Colonic mucosa (tissue), 4 donors: ENCODE results near the gene DEFB124. TPM values are rescaled to one million over a fixed set of nuclear protein-coding genes. Genes with fewer than 3 reads are reported as not detected.

Experiments
- DNase-seq: peaks from one replicate; pipeline ENCODE4 v3.0.0-alpha.2; 2020
- H3K27ac ChIP-seq: fragments of 200-600 bp; one replicate; pipeline ENCODE4 v1.8.0; 2021
- H3K27me3 ChIP-seq: fragments of 200-600 bp; one replicate; pipeline ENCODE4 v1.8.0; 2021
- H3K36me3 ChIP-seq: fragments of 200-600 bp; one replicate; pipeline ENCODE4 v1.8.0; 2021
- H3K4me1 ChIP-seq: fragments of 200-600 bp; one replicate; pipeline ENCODE4 v1.8.0; 2021; ENCODE audit warnings: mild to moderate bottlenecking
- H3K4me3 ChIP-seq: fragments of 200-600 bp; one replicate; pipeline ENCODE4 v1.8.0; 2021
- H3K9ac ChIP-seq, 2 donors: one replicate each; pipeline ENCODE4 v1.7.0; 2013; ENCODE audit warnings: control low read depth in 2 of 2, low read depth in 2 of 2, low read length in 2 of 2
- H3K9me3 ChIP-seq: fragments of 200-600 bp; one replicate; pipeline ENCODE4 v1.8.0; 2021
- intact Hi-C: fragments of 100-400 bp; cut with DNase I; formaldehyde crosslinking; loops from one replicate; pipeline ENCODE4 v1.14.1; 2022
- total RNA-seq, 2 donors: library from RNA; stranded (reverse); fragmentation: NEBNext Ultra II Directional in 1 of 2; extraction: Animal tissue kit (Norgen Biotek cat#: 25700) in 1 of 2; gene quantifications; one replicate each; pipeline ENCODE4 v1.2.1, GENCODE V29; 2021
- TF ChIP-seq, protein P1 (sequence below): fragments of 200-600 bp; IDR thresholded peaks from one replicate; pipeline ENCODE4 v1.8.0; 2022; ENCODE audit warnings: antibody characterized with exemption, mild to moderate bottlenecking
- donor health status: healthy.
- donor health status: DM: no; HTN: no; CAD: no.
- donor health status: DM: no; HTN: no; CAD: no.

Gene DEFB124
- total RNA-seq, 2 donors from 2014 or later: not detected

DNA sequence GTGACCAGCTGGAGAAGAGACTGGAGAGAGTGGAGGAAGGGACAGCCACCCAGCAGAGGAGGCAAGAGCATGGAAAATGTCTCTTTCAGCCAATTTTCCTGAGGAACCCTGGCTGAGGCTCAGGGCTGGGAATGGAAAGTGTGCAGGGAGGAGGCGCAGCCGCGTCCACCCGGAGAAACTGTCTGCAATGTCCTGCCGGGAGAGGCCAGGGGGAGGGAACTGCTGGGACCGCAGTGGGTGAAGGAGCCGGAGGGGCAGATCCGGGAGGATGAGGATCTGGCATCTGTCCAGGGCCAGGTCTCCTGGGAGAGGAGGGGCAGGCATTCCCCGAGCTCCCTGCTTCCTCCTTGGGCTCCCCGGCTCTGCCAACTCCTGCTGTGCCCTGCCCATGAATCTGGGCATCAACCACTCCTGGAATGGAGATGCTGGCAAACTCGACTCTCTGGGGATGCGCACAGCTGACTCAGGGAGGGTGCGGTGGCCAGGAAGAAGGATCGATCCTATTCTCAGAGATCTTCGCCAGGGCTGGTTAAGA lies 21.9 kb upstream of the DEFB124 start:
- no peaks in the 10 kb centered on the region for H3K4me1 ChIP-seq
- TF ChIP-seq, protein P1, sequence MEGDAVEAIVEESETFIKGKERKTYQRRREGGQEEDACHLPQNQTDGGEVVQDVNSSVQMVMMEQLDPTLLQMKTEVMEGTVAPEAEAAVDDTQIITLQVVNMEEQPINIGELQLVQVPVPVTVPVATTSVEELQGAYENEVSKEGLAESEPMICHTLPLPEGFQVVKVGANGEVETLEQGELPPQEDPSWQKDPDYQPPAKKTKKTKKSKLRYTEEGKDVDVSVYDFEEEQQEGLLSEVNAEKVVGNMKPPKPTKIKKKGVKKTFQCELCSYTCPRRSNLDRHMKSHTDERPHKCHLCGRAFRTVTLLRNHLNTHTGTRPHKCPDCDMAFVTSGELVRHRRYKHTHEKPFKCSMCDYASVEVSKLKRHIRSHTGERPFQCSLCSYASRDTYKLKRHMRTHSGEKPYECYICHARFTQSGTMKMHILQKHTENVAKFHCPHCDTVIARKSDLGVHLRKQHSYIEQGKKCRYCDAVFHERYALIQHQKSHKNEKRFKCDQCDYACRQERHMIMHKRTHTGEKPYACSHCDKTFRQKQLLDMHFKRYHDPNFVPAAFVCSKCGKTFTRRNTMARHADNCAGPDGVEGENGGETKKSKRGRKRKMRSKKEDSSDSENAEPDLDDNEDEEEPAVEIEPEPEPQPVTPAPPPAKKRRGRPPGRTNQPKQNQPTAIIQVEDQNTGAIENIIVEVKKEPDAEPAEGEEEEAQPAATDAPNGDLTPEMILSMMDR: no peak
- no peak for DNase-seq
- intact Hi-C loops: no loop called here
- no peaks in the 10 kb centered on the region for H3K36me3 ChIP-seq
- H3K9me3 ChIP-seq: no peaks in the 10 kb centered on the region
- no peaks in the 10 kb centered on the region for H3K27me3 ChIP-seq
- H3K9ac ChIP-seq: no peak overlapping the region
- H3K27ac ChIP-seq: no peak overlapping the region
- no peak overlapping the region for H3K4me3 ChIP-seq

DNA sequence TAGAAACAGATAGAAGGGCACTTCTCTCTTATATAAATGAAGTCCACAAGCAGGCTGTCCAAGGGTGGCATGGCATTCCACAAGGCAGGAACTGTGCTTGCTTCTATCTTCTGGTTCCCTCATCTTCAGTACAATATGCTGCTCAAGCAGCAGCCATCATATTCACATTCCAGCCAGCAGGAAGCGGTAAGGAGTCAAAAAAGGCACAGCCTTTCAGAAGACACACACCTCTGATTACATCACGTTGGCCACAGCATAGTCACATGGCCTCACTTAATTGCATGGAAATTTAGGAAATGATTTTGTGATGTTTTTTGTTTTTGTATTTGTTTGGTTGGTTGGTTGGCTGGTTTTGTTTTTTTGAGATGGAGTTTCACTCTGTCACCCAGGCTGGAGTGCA lies 19.2 kb upstream of the DEFB124 start:
- TF ChIP-seq, protein P1: no peak

DNA sequence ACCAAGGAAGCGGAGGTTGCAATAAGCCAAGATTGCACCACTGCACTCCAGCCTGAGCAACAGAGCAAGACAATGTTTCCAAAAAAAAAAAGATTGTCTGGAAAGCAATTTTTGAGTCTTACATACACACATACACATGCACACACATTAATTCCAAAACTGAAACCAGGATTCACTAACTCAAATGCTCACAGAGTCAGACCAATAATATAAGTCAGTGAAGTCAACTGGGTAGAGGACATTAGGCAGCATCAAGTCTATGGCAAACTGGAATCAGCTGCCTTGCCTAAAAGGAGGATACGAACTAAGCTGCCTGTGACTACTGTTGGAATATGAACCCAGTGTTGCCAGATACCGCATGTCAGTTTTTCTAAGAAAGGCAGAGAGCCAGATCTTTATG lies 15.8 kb upstream of the DEFB124 start:
- no peaks in the 10 kb centered on the region for H3K9me3 ChIP-seq
- no peak overlapping the region for H3K4me3 ChIP-seq
- H3K9ac ChIP-seq: no peak overlapping the region
- no peaks in the 10 kb centered on the region for H3K4me1 ChIP-seq
- H3K27me3 ChIP-seq: no peaks in the 10 kb centered on the region
- no peaks in the 10 kb centered on the region for H3K36me3 ChIP-seq
- H3K27ac ChIP-seq: no peak overlapping the region
- TF ChIP-seq, protein P1: no peak
- DNase-seq: no peak
- intact Hi-C loops: no loop called here

More for the DNA sequence above, 19.2 kb upstream of the DEFB124 start:
- no peak for DNase-seq
- no peak overlapping the region for H3K4me3 ChIP-seq
- H3K27me3 ChIP-seq: no peaks in the 10 kb centered on the region
- no peak overlapping the region for H3K9ac ChIP-seq
- H3K4me1 ChIP-seq: no peaks in the 10 kb centered on the region
- no peaks in the 10 kb centered on the region for H3K9me3 ChIP-seq
- H3K36me3 ChIP-seq: no peaks in the 10 kb centered on the region
- intact Hi-C loops: no loop called here
- no peak overlapping the region for H3K27ac ChIP-seq

DNA sequence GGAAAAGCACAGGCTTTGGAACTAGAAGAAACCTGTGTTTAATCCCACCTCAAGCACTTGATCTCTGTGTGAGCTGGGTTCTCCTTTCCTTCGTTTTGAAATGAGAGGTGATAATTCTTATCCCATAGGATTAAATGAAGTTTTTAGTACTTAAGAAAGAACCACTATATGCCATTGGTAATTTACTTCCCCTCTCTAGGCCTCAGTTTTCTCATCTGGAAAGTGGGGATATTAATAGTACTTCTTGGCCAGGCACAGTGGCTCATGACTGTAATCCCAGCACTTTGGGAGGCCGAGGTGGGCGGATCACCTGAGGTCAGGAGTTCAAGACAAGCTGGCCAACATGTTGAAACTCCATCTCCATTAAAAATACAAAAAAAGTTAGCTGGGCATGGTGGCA lies 14.2 kb upstream of the DEFB124 start:
- Histone ChIP-seq H3K9ac (no peak overlapping the region), H3K27me3 (no peaks in the 10 kb centered on the region), H3K4me3 (no peak overlapping the region), H3K4me1 (no peaks in the 10 kb centered on the region), H3K36me3 (no peaks in the 10 kb centered on the region), H3K9me3 (no peaks in the 10 kb centered on the region), H3K27ac (no peak overlapping the region)
- DNase-seq: no peak
- TF ChIP-seq, protein P1: no peak
- intact Hi-C loops: no loop called here

DNA sequence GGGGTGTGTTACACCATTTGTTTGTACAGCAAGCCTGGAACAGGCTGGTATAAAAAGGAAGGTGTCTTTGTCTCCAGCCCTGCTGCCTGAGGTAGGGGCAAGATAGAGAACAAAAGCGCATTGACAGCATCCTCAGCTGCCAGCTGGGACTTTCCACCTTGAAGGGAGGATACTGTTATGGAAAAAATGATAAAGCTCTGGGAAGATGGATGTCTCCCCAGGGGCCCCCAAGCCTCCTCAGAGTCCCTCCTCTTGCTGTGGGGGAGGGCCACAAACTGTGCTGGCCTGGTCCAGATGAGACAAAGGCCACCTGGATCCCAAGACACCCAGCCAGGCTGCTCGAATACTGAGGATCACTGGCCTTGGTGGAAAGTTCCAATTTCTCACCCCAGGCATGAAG lies 13.2 kb upstream of the DEFB124 start:
- Histone ChIP-seq H3K4me3 (no peak overlapping the region), H3K9me3 (no peaks in the 10 kb centered on the region), H3K27me3 (no peaks in the 10 kb centered on the region), H3K4me1 (no peaks in the 10 kb centered on the region), H3K27ac (no peak overlapping the region), H3K9ac (no peak overlapping the region), H3K36me3 (no peaks in the 10 kb centered on the region)
- no peak for DNase-seq
- TF ChIP-seq, protein P1: no peak
- intact Hi-C loops: no loop called here
